K562 (cell line): ENCODE measurements around the gene AJUBA. TPM values are rescaled to one million over a fixed set of nuclear protein-coding genes. Genes with fewer than 3 reads are reported as not detected.

ENCODE experiments used
- ARID1B ChIP-seq: fragments of 450-650 bp; IDR thresholded peaks from 2 replicates; pipeline ENCODE4 v1.6.1; 2016; ENCODE audit warnings: antibody characterized with exemption, mild to moderate bottlenecking, inconsistent platforms
- CBFA2T3 ChIP-seq: fragments of 450-650 bp; IDR thresholded peaks from 2 replicates; pipeline ENCODE4 v1.6.1; 2017
- CC2D1A ChIP-seq: fragments of 450-650 bp; IDR thresholded peaks from 2 replicates; pipeline ENCODE4 v1.6.1; 2017; ENCODE audit warnings: mild to moderate bottlenecking
- CCNT2 ChIP-seq: IDR thresholded peaks from 2 replicates; pipeline ENCODE4 v1.6.1; 2011; ENCODE audit warnings: borderline replicate concordance, low read depth, mild to moderate bottlenecking, moderate library complexity, mixed read lengths, low read length; ENCODE audit not compliant: insufficient read length; ENCODE audit errors: extremely low read depth
- CREM ChIP-seq: IDR thresholded peaks from 2 replicates; pipeline ENCODE4 v1.6.1; 2014; ENCODE audit warnings: antibody characterized with exemption, low read depth
- CXXC5 ChIP-seq: fragments of 250-450 bp; sonication (Bioruptor Pico); IDR thresholded peaks from 2 replicates; pipeline ENCODE4 v1.8.0; 2022; ENCODE audit warnings: inconsistent platforms, mild to moderate bottlenecking, moderate library complexity
- DLX4 ChIP-seq: fragments of 250-450 bp; sonication (Bioruptor Pico); IDR thresholded peaks from 2 replicates; pipeline ENCODE4 v1.6.1; 2021; ENCODE audit warnings: mild to moderate bottlenecking
- GTF2B ChIP-seq: IDR thresholded peaks from 2 replicates; pipeline ENCODE4 v1.6.1; 2011; ENCODE audit not compliant: insufficient read length; ENCODE audit errors: extremely low read depth
- GTF2F1 ChIP-seq: IDR thresholded peaks from 2 replicates; pipeline ENCODE4 v1.6.1; 2011; ENCODE audit warnings: low read depth, low read length, improper control_type of control experiment
- HDAC2 ChIP-seq: fragments of 450-650 bp; IDR thresholded peaks from 2 replicates; pipeline ENCODE4 v1.6.1; 2016; ENCODE audit warnings: mild to moderate bottlenecking
- KDM4B ChIP-seq, 2 experiments: fragments of 450-650 bp in 1 of 2; sonication (generic) in 1 of 2; IDR thresholded peaks; 2 replicates each; pipeline ENCODE4 v1.6.1; 2016 to 2017; ENCODE audit warnings: borderline replicate concordance in 2 of 2, antibody characterized with exemption in 1 of 2, low read depth in 1 of 2, mild to moderate bottlenecking in 1 of 2
- MTA3 ChIP-seq: fragments of 450-650 bp; formaldehyde crosslinking; IDR thresholded peaks from 2 replicates; pipeline ENCODE4 v1.6.1; 2017; ENCODE audit warnings: mild to moderate bottlenecking, borderline replicate concordance
- NKRF ChIP-seq: fragments of 450-650 bp; IDR thresholded peaks from 2 replicates; pipeline ENCODE4 v1.6.1; 2016; ENCODE audit warnings: borderline replicate concordance
- SMARCE1 ChIP-seq: fragments of 450-650 bp; IDR thresholded peaks from 2 replicates; pipeline ENCODE4 v1.7.1; 2016; ENCODE audit warnings: mild to moderate bottlenecking
- SNAPC5 ChIP-seq: fragments of 250-450 bp; sonication (Bioruptor Pico); IDR thresholded peaks from 2 replicates; pipeline ENCODE4 v1.8.0; 2021; ENCODE audit warnings: moderate library complexity, mild to moderate bottlenecking, inconsistent platforms
- XRCC5 ChIP-seq: fragments of 200-400 bp; formaldehyde crosslinking; IDR thresholded peaks from 2 replicates; pipeline ENCODE4 v1.6.1; 2017; ENCODE audit warnings: low read depth, mild to moderate bottlenecking, low read length
- ZBTB1 ChIP-seq: sonication (generic); formaldehyde crosslinking; IDR thresholded peaks from 2 replicates; pipeline ENCODE4 v1.8.1; 2023; ENCODE audit warnings: missing genetic modification reagents, low read depth, mild to moderate bottlenecking, borderline replicate concordance
- ZFX ChIP-seq: sonication (generic); formaldehyde crosslinking; IDR thresholded peaks from 2 replicates; pipeline ENCODE4 v1.8.0; 2022; ENCODE audit warnings: mild to moderate bottlenecking, missing genetic modification reagents, moderate library complexity
- ZHX1 ChIP-seq: fragments of 150-350 bp; conservative IDR thresholded peaks from 2 replicates; pipeline ENCODE4 v1.6.1; 2014; ENCODE audit warnings: low read length
- ZNF212 ChIP-seq: fragments of 450-650 bp; formaldehyde crosslinking; IDR thresholded peaks from 2 replicates; pipeline ENCODE4 v1.4.0; 2020; ENCODE audit warnings: mild to moderate bottlenecking
- ZNF232 ChIP-seq: sonication (generic); formaldehyde crosslinking; IDR thresholded peaks from 2 replicates; pipeline ENCODE4 v1.8.0; 2022; ENCODE audit warnings: mild to moderate bottlenecking, missing genetic modification reagents
- ZNF263 ChIP-seq: sonication (generic); formaldehyde crosslinking; IDR thresholded peaks from 2 replicates; pipeline ENCODE4 v1.8.0; 2022; ENCODE audit warnings: mild to moderate bottlenecking, missing genetic modification reagents, borderline replicate concordance
- polyA plus RNA-seq, 8 experiments: library from polyadenylated mRNA; depleted of rRNA in 4 of 8; stranded (reverse) in 5 of 8; unstranded in 3 of 8; fragments of >200 nt; fragmentation: Nextera tagmentation in 2 of 8; fragmentation: Illumina TruSeq in 1 of 8; extraction: Ambion mirVana in 2 of 8; extraction: Trizol in 1 of 8; gene quantifications; 2 replicates each; pipeline versions ENCODE4 v1.2.1 to v1.2.3, GENCODE V29; 2011 to 2014; ENCODE audit warnings: inconsistent platforms in 1 of 8, missing spikeins in 1 of 8
- total RNA-seq, 7 experiments: library from RNA; depleted of rRNA in 6 of 7; stranded (reverse); fragments of >200 nt in 6 of 7; fragmentation: Illumina TruSeq in 2 of 7; extraction: Trizol in 2 of 7; gene quantifications; 2 replicates each; pipeline versions ENCODE4 v1.2.1 to v1.2.3, GENCODE V29; 2011 to 2021; ENCODE audit warnings: low replicate concordance in 1 of 7

Gene AJUBA
- total and polyA plus RNA-seq, 9 of the 15 experiments (the other 6 are each of a cell fraction or from before 2014, with no cell fraction given), result 0.73 to 4.7 (median 2.8) TPM

- TF ChIP-seq NKRF (peak; percentile 47; the same call in 1 of the 2 replicates), ZNF212 (CRISPR knock-in tag) (no peak), SMARCE1 (peak; percentile 72), XRCC5 (peak; percentile 38), ZNF232 (peak; percentile 87; the same call in 1 of the 2 replicates), CXXC5 (CRISPR knock-in tag) (peak; percentile 94), CREM (peak; percentile 83), KDM4B (IDR thresholded peaks at IDR 0.05; ENCODE audit: borderline replicate concordance in 2 of 2, low read depth in 1 of 2) (no peak), GTF2F1 (no peak; the same call in 1 of the 2 replicates), ZFX (CRISPR knock-in tag) (peak; percentile 81), ZNF263 (CRISPR knock-in tag) (peak; percentile 70; the same call in 1 of the 2 replicates), CCNT2 (peak; percentile 91), CBFA2T3 (peak; percentile 50; the same call in 1 of the 2 replicates), MTA3 (peak; percentile 95), ZHX1 (0 out of 2 replicates have a peak, but pooled peaks have one; percentile 19), SNAPC5 (no peak), DLX4 (CRISPR knock-in tag) (no peak), ZBTB1 (peak; percentile 93), HDAC2 (peak; percentile 26; the same call in 1 of the 2 replicates), GTF2B (no peak), ARID1B (peak; percentile 60), CC2D1A (0 out of 2 replicates have a peak, but pooled peaks have one; percentile 22)
Observed at GRCh38 chr14:23006544-23007419, 24.4 kb upstream of the AJUBA start (continued).
